ENCODE measurements around the gene SRSF6. TPM values are rescaled to one million over a fixed set of nuclear protein-coding genes. Genes with fewer than 3 reads are reported as not detected.

The SRSF6 gene
- polyA plus RNA-seq, 1 donor from 2014 or later = 225 TPM

- Histone ChIP-seq H3K27me3 (ENCODE audit: insufficient read depth, low read depth, low read length) (no peaks in the 10 kb centered on the region), H3K79me2 (replicated peaks; ENCODE audit: insufficient read depth, low read length) (no peaks in the 10 kb centered on the region), H3K27ac (ENCODE audit: low read length) (no peak overlapping the region), H3K9me2 (ENCODE audit: insufficient read depth, low read length) (no peaks in the 10 kb centered on the region), H3K9ac (ENCODE audit: low read length) (no peak overlapping the region), H3K9me3 (ENCODE audit: low read length) (no peaks in the 10 kb centered on the region), H3K4me3 (ENCODE audit: low read length) (no peak overlapping the region), H3F3A (ENCODE audit: insufficient read depth, low read length, poor library complexity, severe bottlenecking) (no peaks in the 10 kb centered on the region), H4K20me1 (ENCODE audit: insufficient read depth) (no peaks in the 10 kb centered on the region), H3K4me2 (ENCODE audit: low read length) (no peak overlapping the region), H2AFZ (ENCODE audit: low read depth, low read length) (no peak overlapping the region), H3K36me3 (ENCODE audit: insufficient read depth, low read length) (no peaks in the 10 kb centered on the region)
- no peak for TF ChIP-seq CTCF (IDR thresholded peaks at IDR 0.05; ENCODE audit: poor library complexity, severe bottlenecking)
- TF ChIP-seq MXI1 (conservative IDR thresholded peaks at IDR 0.05; ENCODE audit: poor library complexity, severe bottlenecking) = no peak
- TF ChIP-seq TAF1 (IDR thresholded peaks at IDR 0.05; ENCODE audit: low read depth) = no peak
- no peak for TF ChIP-seq RAD21 (conservative IDR thresholded peaks at IDR 0.05)
- no peak for TF ChIP-seq REST (IDR thresholded peaks at IDR 0.05; ENCODE audit: borderline replicate concordance)
- no peak for TF ChIP-seq EZH2 (IDR thresholded peaks at IDR 0.05; ENCODE audit: borderline replicate concordance, insufficient read depth, low read length, poor library complexity, severe bottlenecking)
- no peak for TF ChIP-seq POLR2AphosphoS5 (IDR thresholded peaks at IDR 0.05)
- TF ChIP-seq SMC3 (conservative IDR thresholded peaks at IDR 0.05; ENCODE audit: poor library complexity) = no peak
- TF ChIP-seq EP300 (conservative IDR thresholded peaks at IDR 0.05; ENCODE audit: poor library complexity, severe bottlenecking) = no peak
These were observed 18.9 kb upstream of the SRSF6 start for GRCh38 chr20:43438578-43439316.

DNA sequence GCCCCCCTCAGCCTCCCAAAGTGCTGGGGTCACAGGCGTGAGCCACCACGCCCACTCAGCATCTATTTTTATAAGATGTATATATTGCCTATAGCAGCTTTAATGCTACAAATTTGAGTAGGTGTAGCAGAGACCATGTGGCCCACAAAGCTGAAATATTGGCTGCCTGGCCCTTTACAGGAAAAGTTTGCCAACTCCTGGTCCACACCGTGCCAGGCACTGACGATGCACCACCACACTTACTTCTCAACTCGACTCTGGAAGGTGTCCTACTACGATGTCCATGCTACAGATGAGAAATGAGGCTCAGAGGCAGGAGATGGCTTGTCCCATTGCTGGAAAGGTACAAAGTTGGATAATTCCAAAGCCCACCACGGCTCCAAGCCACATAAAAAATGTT, 17.2 kb upstream of the SRSF6 start:
- Histone ChIP-seq H3K9me3 (ENCODE audit: low read length) (no peaks in the 10 kb centered on the region), H3K27me3 (ENCODE audit: insufficient read depth, low read depth, low read length) (no peaks in the 10 kb centered on the region), H3K36me3 (ENCODE audit: insufficient read depth, low read length) (no peaks in the 10 kb centered on the region), H2AFZ (ENCODE audit: low read depth, low read length) (no peak overlapping the region), H3K27ac (ENCODE audit: low read length) (no peak overlapping the region), H3K9ac (ENCODE audit: low read length) (no peak overlapping the region), H3K79me2 (replicated peaks; ENCODE audit: insufficient read depth, low read length) (no peaks in the 10 kb centered on the region), H3F3A (ENCODE audit: insufficient read depth, low read length, poor library complexity, severe bottlenecking) (no peaks in the 10 kb centered on the region), H3K9me2 (ENCODE audit: insufficient read depth, low read length) (no peaks in the 10 kb centered on the region), H3K4me3 (ENCODE audit: low read length) (no peak overlapping the region), H3K4me2 (ENCODE audit: low read length) (no peak overlapping the region), H4K20me1 (ENCODE audit: insufficient read depth) (no peaks in the 10 kb centered on the region)
- TF ChIP-seq EZH2 (IDR thresholded peaks at IDR 0.05; ENCODE audit: borderline replicate concordance, insufficient read depth, low read length, poor library complexity, severe bottlenecking) (no peak), SMC3 (conservative IDR thresholded peaks at IDR 0.05; ENCODE audit: poor library complexity) (no peak), EP300 (conservative IDR thresholded peaks at IDR 0.05; ENCODE audit: poor library complexity, severe bottlenecking) (no peak), MXI1 (conservative IDR thresholded peaks at IDR 0.05; ENCODE audit: poor library complexity, severe bottlenecking) (no peak), POLR2AphosphoS5 (IDR thresholded peaks at IDR 0.05) (no peak), REST (IDR thresholded peaks at IDR 0.05; ENCODE audit: borderline replicate concordance) (no peak), TAF1 (IDR thresholded peaks at IDR 0.05; ENCODE audit: low read depth) (no peak), CTCF (IDR thresholded peaks at IDR 0.05; ENCODE audit: poor library complexity, severe bottlenecking) (no peak), RAD21 (conservative IDR thresholded peaks at IDR 0.05) (no peak)
